SK-N-SH (cell line): ENCODE results near the gene SLC4A8.

Source experiments
- CHD2 ChIP-seq: fragments of 150-350 bp; IDR thresholded peaks from 2 replicates; pipeline ENCODE4 v1.6.1; 2018; ENCODE audit warnings: low read length; ENCODE audit not compliant: partially characterized antibody
- CTCF ChIP-seq: fragments of 200-600 bp; sonication (generic); IDR thresholded peaks from 2 replicates; pipeline ENCODE4 v1.6.1; 2017; ENCODE audit warnings: antibody characterized with exemption, mild to moderate bottlenecking, moderate library complexity
- NFIC ChIP-seq: IDR thresholded peaks from 2 replicates; pipeline ENCODE4 v1.4.0; 2012; ENCODE audit warnings: borderline replicate concordance
- RFX5 ChIP-seq: IDR thresholded peaks from 2 replicates; pipeline ENCODE4 v1.6.1; 2012; ENCODE audit warnings: mild to moderate bottlenecking, improper control_type of control experiment, low read length

- TF ChIP-seq CTCF (no peak), RFX5 (no peak), CHD2 (no peak), NFIC (no peak)
These were observed 10.8 kb upstream of the SLC4A8 start for GRCh38 chr12:51413791-51414190.
